Ureter (tissue), 1 donor: ENCODE results near the gene CEP112. TPM values are rescaled to one million over a fixed set of nuclear protein-coding genes. Genes with fewer than 3 reads are reported as not detected.
"Not testable (repeated sequence)": the region's sequence is repeated elsewhere in the genome, so short reads cannot be mapped to it uniquely, and the experiment has no call there.

Experiments
- DNase-seq: peaks from one replicate; pipeline ENCODE4 v3.0.0-alpha.2; 2020; ENCODE audit warnings: low spot score
- total RNA-seq: library from RNA; stranded (reverse); gene quantifications from one replicate; pipeline ENCODE4 v1.2.4, GENCODE V29; 2023
- donor health status: DM: yes; HTN: yes; CAD: no.

The CEP112 gene
- total RNA-seq, 1 donor from 2014 or later, result 18.0 TPM

- DNase-seq, result not testable (repeated sequence)
Observed at GRCh38 chr17:66080670-66081069, 111.3 kb downstream of the CEP112 start.

- no peak for DNase-seq
Observed at GRCh38 chr17:66076546-66077190, 115.3 kb downstream of the CEP112 start.

DNA sequence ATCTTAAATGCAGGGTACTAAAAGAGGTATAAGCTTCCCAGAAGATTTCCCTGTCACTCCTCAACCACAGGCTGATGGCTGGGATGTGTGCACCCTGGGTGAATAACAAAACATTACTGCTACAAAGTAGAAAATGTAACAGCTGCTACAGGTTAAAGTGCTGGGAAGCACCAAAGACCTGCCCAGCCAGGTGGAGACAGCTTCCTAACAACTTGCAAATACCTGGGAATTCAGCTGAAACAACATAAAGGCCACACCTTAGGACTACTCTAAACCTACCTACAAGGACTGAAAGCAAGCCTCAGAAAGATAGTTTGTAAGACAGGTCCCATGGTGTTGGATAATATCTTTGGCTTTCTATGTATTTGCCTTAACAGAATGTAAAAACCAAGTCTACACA, 118.5 kb downstream of the CEP112 start:
- DNase-seq, result no peak

GRCh38 chr17:66063686-66064085, 128.2 kb downstream of the CEP112 start:
- no peak for DNase-seq

GRCh38 chr17:66056148-66056547, 135.8 kb downstream of the CEP112 start:
- DNase-seq, result no peak

DNA sequence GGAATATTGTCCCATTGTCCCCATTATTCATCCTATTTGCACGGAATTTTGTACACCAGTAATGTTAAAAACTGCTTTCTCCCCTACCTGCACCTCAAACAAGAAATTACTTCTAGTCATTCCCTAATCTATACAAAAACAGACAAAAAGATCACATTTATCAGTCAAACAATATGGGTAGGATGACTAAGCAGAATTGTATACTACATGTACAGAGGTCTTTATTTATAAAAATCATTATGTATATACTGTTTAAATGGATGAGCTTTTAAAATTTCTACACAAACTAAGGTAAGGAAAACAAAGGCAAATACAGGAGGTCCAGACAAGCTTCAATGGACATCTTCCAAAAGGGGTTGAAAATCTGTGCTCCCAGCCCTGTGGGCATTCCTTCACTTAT, 137.7 kb downstream of the CEP112 start:
- DNase-seq, result no peak

DNA sequence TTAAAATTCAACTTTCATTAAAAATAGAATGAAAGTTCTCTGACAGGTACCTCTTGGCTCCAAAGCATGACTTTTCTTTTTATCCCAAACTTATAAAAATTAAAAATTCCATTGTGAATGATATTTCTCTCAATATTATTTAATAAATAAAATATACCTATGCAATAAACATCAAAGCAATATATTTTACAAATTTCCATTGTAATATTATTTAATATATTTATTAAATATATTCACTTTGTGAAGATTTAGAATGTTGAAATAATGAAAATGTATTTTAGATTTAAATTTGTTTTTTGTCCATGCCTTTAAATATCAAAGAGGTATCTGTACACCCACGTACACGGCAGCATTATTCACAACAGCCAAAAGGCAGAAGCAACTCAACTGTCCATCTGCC, 147.8 kb downstream of the CEP112 start:
- no peak for DNase-seq

- DNase-seq, result no peak
Observed at GRCh38 chr17:66043419-66043818, 148.5 kb downstream of the CEP112 start.

DNA sequence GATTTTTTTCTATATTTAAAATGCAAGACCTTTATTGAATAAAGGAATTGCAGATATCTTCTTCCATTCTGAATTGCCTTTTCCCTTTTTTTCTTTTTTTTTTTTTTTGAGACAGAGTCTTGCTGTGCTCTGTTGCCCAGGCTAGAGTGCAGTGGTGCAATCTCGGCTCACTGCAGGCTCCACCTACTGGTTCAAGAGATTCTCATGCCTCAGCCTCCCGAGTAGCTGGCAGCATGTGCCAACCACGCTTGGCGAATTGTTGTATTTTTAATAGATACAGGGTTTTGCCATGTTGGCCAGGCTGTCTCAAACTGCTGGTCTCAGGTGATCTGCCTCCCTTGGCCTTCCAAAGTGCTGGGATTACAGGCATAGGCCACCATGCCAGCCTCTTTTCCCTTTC, 151.5 kb downstream of the CEP112 start:
- DNase-seq, result no peak

- no peak for DNase-seq
Observed at GRCh38 chr17:66038125-66038524, 153.8 kb downstream of the CEP112 start.

GRCh38 chr17:66037221-66037620, 154.7 kb downstream of the CEP112 start:
- DNase-seq, result no peak

DNA sequence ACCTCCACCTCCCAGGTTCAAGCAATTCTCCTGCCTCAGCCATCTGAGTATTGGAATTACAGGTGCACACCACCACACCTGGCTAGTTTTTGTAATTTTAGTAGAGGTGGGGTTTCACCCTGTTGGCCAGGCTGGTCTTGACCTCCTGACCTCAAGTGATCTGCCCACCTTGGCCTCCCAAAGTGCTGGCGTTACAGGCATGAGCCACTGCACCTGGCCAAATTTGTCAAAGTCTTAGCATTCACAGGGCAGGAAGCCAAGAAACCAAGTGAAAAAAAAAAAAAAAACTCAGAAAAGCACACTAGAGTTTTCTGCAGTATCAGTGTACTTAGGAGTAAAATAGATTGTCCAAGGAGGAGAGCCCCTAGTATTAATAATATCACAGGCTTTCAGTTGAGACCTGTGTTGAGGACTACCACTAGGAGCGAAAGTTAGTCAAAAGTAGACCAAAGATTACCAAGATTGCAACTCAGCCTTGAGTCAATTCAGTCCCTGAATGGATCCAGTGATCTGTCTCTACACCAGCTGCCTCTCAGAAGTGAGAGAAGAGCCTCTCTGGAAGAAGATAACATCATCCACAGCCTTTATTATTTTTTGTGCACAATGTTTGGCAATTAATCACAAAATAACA, 159.7 kb downstream of the CEP112 start:
- DNase-seq, result no peak

- no peak for DNase-seq
Observed at GRCh38 chr17:66025551-66025950, 166.4 kb downstream of the CEP112 start.

GRCh38 chr17:66021757-66022156, 170.2 kb downstream of the CEP112 start:
- no peak for DNase-seq

DNA sequence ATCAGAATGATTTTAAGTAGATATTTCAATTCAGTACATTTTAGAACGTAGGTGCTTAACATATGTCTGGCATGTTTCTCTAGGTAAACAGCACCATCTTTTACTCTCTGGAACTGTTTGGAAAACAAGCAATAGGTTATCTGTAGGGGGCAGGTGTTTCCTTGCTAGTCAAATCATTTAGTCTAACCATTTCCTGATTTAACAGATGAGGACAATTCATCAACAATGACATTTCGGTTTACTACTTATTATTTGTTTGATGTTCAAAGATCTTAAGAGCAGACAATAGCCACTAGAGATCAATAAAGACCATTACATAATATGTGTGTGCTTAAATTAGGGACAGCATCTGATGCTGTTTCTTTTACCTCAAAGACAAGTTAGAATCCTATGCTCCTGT, 173.1 kb downstream of the CEP112 start:
- no peak for DNase-seq

DNA sequence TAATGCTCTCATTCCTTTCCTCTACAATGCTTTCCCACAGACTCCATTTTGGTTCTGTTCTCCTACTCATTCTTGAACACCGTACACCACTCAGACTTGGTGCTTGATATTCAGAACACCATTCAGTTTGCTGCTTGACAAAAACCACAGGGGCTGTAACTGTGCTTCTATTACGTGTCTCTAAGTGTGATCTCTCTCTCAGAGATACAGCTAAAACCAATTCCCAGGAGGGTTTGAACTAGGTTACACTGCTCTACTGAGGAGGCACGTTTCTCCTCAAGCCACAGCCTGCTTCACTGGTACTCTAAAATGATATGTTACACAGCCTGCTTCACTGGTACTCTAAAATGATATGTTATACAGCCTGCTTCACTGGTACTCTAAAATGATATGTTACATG, 175.7 kb downstream of the CEP112 start:
- no peak for DNase-seq

GRCh38 chr17:66008680-66009079, 183.3 kb downstream of the CEP112 start:
- no peak for DNase-seq

DNA sequence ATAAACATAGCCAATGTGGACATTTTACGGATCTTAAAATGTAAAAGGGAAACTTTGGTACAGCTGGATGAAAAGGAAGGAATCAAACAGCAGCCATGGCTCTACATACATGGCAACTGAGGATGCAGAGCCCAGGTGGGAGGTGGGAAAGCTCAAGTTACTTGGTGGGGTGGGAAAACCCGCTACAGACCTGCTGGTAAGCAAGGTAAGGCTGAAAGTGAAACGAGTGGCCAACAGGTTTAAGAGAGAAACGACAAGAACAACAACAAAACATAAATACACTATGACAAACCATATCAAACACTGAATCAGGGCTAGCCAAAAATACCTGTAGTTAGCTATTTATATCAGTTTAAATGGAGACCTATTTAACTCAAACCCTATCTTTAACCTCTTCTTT, 185.3 kb downstream of the CEP112 start:
- no peak for DNase-seq

DNA sequence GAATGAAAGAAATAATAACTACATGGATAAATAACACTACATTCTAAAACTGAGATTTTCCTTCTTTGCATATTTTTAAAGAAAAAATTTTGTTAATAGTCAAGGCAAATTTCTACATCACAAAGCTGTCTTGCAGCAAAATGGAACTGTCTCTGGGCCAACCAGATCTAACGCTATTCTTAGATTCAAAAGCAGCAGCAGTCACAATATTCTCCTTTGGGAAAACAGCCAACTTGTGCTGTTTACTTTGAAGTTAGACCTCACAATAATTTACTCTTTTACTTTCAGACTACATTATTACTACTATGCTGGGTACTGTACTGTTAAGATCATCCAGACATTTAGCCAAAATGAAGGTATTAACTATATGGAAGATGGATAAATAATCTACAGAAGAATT, 189.1 kb downstream of the CEP112 start:
- no peak for DNase-seq

- no peak for DNase-seq
Observed at GRCh38 chr17:66002063-66002585, 189.8 kb downstream of the CEP112 start.

DNA sequence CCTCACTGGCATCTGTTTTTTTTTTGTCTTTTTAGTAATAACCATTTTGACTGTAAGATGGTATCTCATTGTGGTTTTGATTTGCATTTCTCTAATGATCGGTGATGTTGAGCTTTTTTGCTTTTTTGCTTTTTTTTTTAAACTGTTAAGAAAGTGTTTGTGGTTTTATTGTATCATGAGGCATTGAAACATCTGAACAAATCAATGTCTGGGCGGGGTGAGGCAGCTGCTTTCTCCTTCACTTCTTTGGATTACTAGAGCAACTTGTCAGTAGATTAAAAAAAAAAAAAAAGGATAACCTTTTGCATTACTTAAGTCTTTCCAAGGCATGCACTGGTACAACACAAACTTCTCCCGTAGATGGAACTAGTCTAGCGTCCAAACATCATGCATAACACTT, 191.7 kb downstream of the CEP112 start:
- DNase-seq, result no peak

DNA sequence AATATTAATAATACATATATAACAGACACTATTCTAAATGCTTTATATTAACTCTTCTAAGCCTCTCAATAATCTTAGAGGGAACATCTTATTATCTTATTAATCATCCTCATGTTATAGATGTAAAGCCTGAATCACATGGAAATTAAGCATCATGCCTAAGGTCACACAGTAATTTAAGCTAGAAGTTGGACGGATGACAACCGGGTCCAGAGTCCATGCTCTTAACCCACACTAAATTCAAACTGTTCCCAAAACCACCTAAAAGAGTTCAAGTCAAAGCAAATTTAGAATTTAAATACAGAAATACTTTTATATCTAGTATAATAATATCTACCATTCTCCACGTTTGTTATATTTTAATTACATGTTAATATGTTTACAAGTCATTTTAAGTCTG, 193.3 kb downstream of the CEP112 start:
- no peak for DNase-seq

GRCh38 chr17:65994679-65995078, 197.3 kb downstream of the CEP112 start:
- DNase-seq, result no peak

GRCh38 chr17:65994114-65994513, 197.8 kb downstream of the CEP112 start:
- no peak for DNase-seq
